Measurements from ENCODE around the gene SH2D3C.

SH2D3C gene, protein sequence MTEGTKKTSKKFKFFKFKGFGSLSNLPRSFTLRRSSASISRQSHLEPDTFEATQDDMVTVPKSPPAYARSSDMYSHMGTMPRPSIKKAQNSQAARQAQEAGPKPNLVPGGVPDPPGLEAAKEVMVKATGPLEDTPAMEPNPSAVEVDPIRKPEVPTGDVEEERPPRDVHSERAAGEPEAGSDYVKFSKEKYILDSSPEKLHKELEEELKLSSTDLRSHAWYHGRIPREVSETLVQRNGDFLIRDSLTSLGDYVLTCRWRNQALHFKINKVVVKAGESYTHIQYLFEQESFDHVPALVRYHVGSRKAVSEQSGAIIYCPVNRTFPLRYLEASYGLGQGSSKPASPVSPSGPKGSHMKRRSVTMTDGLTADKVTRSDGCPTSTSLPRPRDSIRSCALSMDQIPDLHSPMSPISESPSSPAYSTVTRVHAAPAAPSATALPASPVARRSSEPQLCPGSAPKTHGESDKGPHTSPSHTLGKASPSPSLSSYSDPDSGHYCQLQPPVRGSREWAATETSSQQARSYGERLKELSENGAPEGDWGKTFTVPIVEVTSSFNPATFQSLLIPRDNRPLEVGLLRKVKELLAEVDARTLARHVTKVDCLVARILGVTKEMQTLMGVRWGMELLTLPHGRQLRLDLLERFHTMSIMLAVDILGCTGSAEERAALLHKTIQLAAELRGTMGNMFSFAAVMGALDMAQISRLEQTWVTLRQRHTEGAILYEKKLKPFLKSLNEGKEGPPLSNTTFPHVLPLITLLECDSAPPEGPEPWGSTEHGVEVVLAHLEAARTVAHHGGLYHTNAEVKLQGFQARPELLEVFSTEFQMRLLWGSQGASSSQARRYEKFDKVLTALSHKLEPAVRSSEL

DNA sequence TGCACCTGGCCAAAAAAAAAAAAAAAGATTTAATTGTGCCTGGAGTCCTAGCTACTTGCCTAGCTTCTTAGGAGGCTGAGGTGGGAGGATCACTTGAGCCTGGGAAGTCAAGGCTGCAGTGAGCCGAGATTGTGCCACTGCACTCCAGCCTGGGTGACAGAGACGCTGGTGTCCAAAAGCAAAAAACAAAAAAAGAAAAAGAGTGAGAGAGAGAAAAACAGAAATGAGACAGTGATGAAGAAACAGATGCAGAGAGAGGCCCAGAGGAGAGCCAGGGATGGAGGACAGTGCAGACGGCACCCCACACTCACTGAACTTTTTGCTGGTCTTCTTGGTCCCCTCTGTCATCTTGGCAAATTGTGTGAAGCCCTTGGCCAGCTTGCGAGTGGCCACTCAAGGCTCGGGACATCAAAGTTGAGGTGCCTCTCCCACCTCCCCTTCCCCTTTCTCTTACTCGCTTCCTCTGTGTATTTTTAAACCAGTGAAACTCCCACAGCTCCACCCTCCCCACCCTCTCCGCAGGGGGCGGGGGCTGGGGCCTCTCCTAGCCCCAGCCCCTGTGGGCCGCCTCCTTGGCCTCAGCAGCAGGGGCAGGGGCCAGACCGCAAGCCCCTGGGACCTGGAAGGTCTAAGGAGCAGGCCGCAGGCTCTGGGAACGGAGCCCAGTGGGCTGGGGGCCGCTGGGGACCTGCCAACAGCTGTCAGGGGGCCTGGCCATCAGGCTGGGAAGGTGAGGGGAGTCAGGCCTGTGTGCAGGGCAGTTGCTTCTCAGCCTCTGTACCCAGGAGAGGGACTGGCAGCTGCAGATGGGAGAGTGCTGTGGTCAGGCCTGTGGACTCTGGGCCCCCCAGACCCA is at the start of gene SH2D3C:
Gene SH2D3C, minus strand, starts transcription at position 387 of the 856 bp plus-strand sequence. Its CDS starts 39 bp downstream, at position 348.
- DNase-seq: no peak

DNA sequence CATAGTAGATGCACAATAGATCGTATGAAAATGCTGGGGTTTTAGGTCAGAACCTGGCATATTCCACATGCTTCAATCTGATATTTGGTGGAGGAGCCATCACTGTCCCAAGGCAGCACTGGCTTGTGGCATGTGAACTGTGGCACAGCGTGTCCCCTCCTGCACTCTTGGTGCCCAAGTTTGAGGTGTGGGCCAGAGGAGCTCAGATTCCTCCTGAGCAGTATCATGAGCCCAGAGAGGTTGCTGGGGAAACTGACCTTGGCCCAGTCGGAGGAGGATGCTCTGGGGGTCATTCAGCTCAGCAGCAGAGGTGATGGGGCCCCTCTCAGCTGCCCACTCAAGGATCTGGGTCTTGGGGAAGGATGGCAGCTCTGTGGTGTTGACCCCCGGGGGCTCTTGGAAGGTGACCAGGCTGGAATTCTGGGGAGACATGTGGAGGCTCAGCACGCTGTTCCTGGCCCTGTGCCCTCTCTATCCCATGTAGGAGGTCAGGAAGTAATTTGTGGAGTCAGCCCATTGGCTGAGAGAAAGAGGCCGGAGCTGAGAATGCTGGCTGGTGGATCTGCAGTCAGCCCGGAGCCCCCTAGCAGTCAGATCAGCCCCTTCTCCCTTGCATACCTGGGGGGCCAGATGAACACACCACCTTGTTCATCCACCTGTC is 47.9 kb upstream of the SH2D3C start:
- DNase-seq: no peak

DNA sequence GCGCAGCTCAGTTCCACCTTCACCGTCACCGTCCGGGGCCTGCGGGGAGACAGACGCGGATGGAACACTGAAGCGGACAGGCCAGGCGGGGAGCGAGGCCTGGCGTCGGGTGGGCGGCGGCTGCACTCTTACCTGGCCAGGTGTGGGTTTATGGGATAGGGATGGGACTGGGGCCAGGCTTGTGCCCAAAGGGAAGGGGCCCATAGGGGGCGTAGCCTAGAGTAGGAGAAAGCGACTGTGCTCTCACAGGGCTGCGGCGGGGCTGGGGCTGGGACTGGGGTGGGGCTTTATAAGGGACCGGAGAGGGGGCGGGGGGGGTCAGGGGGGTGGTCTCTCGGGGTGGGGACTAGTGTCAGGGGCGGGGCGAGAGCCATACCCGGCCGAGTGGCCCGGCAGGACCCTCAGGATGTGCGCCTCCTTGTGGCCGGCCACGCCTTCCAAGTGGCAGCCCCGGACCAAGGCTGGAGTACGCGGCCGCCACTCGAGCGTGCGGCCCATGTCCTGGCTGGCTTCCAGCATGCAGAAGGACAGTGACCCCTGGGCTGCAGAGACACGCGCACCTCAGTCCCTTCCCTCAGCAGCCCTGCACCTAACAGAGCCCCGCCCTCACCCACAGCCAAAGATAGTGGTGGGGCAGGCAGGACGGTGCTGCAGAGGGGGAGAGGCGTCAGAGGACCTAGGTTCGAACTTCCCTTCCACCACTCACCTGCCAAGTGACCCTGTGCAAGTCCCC is 47.0 kb upstream of the SH2D3C start:
- DNase-seq: no peak

DNA sequence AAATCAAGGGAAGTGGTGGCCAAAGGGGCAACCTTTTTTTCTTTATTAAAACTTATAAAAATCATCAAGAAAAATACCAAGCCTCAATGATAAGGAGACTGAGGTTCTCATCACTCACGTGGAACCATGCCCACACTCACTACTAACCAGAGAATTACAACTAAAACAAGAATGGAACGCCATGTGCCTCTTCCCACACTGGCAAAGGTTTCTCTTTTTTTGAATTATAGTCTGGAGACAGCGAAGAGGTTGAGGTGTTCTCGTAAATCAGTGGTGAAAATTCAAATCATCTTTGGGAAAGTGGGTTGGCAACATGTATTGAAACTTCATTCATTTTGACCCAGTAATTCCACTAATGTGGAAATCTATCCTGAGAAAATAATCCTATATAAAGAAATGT is 43.6 kb upstream of the SH2D3C start:
- no peak for DNase-seq

DNA sequence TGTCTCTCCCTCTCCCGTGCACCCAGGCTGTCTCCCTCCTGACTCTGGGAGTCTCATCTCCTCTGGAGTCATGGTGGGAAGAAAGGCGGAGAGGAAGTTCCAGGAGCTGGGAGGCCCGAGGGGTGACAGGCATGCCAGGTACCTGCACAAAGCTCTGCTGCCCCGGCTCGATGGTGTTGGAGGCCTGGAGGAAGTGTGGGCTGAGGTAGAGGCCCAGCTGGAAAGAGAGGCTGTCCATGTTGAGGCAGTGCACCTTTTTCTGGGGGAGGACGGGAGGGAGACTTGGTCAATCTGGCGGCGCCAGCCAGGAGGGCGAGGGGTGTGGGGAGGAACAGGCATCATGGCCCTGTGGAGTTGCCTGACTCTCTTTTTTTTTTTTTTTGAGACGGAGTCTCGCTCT is 40.1 kb upstream of the SH2D3C start:
- no peak for DNase-seq

DNA sequence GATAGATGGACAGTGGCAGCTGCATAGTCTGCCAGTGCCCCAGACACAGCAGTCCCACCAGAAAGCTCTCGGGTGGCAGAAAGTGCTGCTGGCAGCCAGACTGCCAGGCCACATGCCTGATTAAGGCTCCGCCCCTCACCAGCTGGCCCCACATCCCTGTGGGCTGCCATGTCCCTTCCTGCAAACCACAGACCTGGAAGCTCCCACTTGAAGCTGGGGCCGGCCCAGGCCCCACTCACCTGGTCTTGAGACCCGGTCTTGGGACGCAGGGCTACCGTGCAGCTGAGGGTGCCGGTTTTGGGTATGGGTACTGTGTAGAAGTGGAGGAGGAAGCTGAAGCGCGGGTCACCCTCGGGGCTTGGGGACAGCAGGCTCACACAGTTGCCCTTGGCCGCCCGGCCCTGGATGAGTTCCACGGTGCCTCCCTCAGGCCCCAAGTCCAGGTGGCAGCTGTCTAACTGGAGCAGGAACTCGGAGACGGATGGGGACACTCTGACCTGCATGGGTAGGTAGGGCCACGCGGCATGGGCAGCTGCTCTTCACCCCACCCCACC is 39.5 kb upstream of the SH2D3C start:
- DNase-seq: no peak

DNA sequence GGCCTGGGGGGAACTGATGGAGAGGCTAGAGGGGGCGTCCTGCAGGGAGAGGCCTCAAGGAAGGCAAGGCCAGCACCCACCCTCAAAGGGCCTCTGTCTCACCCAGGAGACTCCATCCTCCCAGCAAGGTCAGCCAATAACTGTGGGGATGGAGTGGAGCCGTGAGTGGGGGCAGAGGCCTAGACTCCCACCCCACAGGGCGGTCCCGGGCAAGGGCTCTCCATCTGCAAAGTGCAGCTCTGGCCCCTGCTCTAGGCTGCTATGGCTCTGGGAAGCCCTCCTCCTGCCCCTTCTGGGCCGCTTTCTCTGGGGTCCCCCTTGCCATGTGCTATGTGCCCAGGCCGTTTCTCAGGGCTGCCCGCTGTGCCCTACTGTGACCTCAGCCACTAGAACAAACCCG is 38.3 kb upstream of the SH2D3C start:
- DNase-seq: no peak

DNA sequence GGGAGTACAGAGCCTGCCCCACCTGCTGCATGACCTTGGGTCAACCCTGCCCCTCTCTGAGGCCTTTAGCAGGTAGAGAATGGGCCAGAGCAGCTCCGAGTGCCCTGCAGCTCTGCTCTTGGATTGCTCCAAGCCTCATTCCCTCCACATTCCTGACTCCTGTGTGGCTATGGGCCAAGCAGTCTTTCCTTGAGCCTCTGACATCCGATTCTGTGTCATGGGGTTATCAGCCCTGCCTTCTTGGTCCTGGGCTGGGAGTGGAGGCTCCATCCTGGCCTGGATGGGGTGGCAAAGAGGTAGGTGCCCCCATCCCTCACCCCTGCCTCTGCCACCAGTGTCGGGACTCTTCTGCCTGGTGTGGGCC is 37.9 kb upstream of the SH2D3C start:
- DNase-seq: no peak

DNA sequence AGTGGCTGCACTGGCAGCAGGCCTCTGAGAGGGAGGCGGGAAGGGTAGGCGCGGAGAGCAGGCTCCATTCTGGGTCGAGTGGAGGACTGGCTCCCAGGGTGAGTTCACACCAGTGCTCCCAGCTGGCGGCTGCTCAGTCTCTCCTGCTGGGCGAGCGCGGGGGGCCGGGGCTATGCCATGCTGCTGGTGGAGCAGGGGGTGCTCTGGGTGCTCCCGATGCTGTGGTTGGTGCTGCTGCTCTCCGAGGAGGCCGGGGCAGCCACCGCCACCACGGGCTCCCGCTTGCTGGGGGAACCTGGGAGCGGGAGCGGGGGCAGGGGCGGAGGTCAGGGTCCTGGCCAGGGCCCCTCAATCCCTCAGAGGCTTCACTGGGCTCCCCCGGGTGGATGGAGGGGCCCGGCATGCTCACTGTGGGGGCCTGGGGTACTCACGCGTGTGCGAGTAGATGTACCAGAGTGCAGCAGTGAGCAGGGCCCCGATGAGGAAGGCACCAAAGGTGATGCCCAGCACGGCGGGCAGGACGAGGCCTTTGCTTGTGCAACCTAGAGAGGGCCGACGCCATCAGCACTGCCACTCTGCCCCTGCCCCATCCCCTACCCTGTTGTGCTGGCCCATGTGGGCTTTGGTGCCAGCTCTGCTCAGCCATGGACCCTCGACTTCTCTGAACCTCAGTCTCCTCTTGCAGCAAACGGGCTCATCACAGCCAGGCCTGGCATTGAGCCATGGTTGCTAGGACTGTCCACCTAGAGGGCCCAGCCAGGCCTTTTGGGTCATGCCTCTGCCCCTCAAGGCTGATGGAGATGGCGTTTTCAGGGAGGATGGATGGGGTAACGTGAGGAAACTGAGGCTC is 37.3 kb upstream of the SH2D3C start:
- DNase-seq: no peak

DNA sequence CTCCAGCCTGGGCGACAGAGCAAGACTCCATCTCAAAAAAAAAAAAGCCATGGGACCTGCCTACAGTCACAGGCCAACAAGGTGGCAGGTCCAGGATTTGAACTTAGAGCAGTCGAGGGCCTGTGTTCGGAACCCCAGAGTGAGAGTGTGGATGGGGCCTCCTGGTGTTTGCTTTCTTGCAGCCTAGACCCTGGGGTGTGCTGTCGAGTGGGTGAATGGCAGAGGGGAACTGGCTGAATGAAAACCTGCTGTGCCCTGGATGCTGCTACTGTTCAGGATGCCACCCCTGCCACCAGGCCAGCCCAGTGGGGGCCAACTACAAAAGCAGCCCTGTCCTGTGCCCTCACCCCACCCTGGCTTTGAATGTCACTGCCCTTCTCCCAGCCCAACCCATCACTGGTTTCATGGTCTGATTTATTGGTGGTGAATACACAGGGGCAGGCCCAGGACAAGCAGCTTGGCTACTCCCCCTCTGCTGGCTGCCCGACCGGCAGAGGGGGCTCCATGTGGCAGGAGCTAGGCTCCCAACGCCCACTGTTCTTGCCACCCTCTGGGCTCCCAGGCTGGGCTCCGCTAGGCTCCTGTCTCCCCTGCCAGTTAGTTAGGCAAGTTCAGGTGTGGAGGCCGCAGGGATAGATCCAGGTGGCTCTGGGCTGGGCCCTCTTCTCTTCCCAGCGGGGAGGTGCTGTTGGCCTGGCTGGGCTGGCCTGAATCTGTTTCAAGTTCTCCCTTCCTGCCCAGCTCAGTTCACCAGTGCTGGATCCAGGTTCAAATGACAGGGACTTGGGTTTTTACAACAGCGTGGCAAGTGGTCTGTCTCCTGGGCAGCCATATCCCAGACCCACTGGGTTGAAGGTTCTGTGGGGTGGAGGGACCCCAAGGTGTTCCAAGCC is 36.4 kb upstream of the SH2D3C start:
- DNase-seq: no peak

DNA sequence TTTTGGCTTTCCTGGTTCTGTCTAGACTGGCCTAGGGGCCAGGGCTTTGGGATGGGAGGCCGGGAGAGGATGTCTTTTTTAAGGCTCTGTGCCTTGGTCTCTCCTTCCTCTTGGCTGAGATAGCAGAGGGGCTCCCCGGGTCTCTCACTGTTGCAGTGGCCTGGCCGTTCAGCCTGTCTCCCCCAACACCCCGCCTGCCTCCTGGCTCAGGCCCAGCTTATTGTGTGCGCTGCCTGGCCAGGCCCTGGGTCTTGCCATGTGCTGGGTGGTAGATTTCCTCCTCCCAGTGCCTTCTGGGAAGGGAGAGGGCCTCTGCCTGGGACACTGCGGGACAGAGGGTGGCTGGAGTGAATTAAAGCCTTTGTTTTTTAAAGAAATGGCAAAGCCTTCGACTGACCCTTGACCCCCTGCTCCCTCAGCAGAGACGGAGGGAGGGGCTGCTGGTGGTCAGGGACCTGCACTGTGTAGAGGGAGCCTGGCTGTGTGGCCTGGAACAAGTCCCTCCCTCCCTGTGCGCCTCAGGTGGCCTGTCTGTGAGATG is 35.3 kb upstream of the SH2D3C start:
- DNase-seq: no peak

DNA sequence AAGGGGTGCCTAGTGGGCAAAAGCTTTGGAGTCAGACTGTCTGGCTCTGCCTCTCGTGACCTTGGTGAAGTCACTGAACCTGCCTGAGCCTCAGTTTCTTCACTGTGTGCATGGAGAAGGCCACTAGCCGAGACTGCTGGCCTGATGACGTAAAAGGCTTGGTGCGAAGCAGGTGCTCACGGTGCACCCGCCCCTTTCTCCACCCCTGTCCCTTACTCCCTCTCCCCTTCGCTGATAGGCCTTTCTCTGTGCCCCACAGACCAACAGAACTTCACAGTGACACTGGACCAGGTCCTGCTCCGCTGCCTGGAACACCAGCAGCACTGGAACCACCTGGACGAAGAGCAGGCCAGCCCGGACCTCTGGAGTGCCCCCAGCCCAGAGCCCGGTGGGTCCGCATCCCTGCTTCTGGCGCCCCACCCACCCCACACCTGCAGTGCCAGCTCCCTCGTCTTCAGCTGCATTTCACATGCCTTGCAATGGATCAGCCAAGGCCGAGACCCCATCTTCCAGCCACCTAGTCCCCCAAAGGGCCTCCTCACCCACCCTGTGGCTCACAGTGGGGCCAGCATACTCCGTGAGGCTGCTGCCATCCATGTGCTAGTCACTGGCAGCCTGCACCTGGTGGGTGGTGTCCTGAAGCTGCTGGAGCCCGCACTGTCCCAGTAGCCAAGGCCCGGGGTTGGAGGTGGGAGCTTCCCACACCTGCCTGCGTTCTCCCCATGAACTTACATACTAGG is 34.6 kb upstream of the SH2D3C start:
- no peak for DNase-seq

DNA sequence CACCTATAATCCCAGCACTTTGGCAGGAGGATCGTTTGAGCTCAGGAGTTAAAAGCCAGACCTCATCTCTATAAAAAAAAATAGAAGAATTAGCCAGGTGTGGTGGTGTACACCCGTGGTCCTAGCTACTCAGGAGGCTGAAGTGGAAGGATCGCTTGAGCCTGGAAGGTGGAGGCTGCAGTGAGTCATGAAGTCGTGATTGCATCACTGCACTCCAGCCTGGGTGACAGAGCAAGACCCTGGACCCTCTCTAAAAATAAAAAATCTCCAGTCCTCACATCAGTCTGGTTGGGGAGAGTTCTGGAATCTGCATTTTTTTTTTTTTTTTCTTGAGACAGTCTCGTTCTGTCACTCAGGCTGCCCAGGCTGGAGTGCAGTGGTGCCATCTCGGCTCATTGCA is 33.5 kb upstream of the SH2D3C start:
- no peak for DNase-seq

DNA sequence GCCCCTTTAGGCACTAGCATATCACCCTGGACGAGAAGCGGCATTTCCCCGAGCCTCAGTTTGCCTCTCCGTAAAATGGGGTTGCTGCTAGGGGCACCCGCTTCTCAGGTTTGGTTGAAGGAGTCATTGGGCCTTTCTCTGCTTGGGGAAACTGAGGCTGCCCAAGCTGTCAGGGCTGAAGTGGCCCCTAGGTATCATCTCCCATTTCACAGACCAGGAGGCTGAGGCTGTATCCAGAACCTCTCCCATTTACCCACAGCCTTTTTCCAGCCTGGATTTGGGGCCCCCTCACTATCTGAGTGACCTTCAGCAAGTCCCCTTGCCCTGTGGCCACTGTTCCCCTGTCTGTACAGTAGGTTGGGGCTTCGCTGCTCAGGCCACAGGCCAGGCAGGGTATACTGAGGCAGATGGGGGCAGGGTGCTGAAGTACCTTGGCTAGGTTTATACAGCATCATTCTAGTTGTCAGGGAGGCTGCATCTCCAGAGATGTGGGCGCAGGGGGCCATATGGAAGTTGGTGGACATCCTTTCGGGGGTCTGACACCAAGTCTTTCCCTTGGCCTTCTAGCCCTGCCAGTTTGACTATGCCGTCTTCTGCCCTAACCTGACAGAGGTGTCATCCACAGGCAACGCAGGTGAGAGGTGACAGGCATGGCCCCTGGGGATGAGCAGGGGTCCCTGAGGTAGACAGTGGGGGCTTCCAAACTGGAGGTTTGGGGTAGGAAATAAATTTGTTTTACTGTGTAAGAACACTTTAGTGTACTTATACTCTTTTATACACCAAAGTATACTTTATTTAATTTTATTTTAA is 32.1 kb upstream of the SH2D3C start:
- no peak for DNase-seq

DNA sequence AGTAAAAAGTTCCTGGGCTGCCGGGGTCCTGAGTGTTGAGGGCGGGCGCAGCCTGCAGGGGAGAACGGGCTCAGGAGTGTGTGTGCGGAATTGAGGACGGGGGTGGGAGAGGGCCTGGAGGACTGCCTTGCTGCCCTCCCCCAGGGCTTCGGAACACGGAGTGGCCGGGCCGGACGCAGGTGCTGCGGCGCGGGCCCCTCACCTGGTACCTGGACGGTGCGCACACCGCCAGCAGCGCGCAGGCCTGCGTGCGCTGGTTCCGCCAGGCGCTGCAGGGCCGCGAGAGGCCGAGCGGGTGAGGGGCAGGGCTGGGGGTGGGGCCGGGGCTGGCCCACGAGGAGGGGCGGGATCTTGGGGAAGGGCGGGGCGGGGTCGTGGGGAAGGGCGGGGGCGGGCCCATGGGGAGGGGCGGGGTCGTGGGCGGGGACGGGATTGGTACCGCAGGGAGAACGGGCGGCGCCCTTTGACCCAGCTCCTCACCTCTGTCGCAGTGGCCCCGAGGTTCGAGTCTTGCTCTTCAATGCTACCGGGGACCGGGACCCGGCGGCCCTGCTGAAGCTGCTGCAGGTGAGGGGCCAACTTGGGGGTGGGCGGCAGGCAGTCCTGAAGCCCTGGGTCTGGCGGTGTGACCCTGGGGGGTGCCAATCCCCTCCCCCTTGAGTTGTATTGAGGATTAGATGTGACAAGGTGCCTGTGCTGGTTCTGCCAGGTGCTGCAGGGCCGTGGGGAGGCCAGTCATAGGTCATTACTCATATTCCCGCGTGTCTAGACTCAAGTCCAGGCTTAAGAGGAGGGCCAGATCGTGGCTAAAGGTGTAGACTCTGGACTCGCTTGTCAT is 31.3 kb upstream of the SH2D3C start:
- DNase-seq: no peak

DNA sequence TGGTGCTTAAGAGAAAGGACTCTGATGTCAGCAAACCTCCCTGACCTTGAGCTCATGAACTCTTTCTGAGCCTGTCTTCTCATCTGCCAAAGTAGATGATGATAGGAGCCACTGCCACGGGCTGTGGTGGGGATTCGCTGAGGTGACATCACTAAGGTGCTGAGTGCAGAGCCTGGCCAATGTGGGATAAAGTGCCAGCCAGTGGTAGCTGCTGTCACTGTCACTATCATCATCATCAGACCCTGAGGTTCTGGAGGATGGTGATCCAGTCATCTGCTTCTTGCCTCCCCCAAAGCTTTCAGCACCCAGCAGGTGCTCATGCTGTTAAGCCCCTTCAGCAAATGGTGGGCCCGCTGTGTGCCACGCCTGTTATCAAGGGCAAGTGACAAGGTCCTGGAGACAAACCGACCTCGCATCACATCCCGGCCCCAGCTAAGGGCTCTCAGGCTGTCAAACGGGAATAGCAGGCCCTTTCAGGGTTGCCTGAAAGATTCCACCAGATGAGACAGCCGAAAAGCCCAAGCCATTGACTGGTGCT is 30.6 kb upstream of the SH2D3C start:
- no peak for DNase-seq

Measured in NCI-H526 treated with DMSO at 0.1 percent for 48 hours (cell line).